GM21515 (cell line): Measurements from ENCODE around the gene STMN1.

Source experiments
- ATAC-seq: cut with Tn5 transposase; IDR thresholded peaks from one replicate; pipeline ENCODE4 v1.9.1; 2021; ENCODE audit not compliant: unreplicated experiment

STMN1 gene

DNA sequence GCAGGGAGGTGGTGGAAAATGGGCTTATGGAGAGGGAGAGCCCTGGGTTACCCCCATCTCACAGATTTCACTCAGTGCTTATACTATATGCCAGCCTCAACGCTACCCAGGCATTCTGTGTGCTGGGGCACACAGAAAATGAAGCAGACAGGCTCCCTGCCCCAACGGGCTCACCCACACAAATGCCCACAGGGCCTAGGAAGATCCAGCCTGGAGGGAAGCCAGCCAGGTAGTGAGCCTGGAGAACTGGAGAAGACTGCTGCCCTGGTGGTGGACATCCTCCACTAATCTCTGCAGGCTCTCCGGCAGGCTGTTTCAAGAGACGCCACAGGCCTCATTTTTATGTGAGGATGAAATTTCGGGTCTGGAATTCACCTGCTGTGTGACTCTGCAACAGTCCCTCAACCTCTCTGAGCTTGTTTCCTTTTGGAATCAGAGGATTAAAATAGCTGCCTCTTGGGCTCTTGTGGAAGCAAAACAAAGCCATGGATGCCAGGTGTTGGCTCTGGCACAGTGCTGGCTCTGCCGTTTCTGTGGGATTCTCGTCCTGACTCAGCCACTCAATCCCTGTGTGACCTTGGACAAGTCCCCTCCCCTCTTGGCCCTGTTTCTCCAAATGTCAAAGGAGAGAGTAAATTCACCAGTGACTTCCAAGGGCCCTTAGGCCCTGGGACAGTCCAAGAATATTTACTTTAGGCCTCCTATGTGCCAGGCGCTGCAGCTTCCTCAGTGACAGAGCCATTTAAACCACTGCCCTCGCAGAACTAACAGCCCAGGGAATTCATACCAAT, 34.3 kb downstream of the STMN1 start:
- no peak for ATAC-seq

DNA sequence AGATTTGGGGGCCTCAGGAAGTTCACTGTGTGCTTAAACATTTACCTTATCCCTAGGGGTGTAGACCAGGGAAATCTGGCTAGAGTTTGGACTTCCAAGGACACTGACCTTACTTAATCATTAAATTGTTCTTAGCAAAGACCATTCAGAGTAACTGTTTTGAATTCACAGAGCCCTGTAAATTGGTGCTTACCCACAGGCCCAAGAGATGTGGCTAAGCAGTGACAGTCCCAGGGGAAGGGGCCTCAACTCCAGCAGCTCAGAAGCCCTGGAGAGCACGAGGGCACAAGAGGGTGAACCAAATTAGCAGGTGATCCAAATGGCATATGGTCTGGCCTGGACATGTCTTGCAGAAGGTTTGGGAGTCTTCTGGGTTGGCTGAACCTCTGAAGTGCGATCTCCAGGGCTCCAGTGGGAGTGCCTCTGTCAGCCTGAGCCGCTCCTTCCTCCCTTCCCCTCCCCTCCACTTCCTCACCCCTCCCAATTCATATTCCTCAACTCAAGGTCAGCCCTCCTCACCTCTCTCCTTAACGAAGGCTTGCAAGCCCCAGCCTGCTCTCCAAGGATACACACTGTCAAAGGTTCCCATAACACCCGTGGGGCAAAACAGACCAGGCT, 35.0 kb downstream of the STMN1 start:
- ATAC-seq, result no peak

DNA sequence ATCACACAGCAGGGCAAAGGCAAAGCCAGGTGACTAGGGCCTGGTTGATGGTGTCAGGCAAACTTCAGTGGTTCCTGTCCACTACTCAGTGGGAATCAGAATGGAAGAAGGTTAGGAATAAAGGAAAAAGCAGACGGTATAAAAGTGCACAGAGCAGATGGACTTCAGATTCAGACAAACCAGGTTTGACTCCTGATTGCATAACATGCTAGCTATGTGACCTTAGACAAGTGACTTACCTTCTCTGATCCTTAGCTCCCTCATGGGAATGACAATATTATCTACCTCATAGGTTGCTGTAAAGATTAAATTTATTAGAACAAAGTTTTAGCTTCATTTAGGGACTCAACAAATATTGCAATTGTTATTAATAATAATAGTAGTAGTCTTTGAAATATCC, 35.6 kb downstream of the STMN1 start:
- no peak for ATAC-seq

DNA sequence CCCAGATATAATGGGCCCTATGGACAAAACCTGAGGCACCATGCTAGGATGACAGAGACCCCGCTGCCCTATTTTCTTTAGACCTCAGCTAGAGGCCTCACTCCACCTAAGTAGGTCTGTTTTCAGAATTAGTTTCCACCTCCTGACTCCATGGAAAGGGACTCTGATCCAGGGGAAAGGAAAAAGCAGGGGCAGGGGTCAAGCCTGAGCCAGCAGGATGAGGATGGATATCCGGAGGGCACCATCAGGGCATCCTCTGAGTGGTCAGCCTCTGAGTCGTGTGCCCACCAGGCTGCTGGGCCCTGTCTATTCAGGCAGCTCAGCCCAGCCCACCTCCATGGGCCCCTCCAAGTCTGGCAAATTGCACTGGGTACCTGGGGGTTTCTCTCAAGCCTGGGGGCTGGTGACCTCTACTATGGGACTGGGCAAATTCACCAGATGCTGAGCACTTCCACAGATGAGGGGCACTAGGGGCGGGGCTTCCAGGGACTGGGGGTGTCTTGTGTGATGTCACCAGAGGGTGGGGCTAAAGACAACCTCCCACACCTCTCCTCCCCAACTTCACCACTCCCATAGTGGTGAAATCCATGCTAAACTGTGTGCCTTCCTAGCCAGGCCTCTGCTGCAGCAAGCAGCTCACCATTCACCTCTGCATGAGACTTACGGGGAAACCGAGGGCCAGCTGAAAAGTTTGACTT, 36.2 kb downstream of the STMN1 start:
- ATAC-seq, result no peak

DNA sequence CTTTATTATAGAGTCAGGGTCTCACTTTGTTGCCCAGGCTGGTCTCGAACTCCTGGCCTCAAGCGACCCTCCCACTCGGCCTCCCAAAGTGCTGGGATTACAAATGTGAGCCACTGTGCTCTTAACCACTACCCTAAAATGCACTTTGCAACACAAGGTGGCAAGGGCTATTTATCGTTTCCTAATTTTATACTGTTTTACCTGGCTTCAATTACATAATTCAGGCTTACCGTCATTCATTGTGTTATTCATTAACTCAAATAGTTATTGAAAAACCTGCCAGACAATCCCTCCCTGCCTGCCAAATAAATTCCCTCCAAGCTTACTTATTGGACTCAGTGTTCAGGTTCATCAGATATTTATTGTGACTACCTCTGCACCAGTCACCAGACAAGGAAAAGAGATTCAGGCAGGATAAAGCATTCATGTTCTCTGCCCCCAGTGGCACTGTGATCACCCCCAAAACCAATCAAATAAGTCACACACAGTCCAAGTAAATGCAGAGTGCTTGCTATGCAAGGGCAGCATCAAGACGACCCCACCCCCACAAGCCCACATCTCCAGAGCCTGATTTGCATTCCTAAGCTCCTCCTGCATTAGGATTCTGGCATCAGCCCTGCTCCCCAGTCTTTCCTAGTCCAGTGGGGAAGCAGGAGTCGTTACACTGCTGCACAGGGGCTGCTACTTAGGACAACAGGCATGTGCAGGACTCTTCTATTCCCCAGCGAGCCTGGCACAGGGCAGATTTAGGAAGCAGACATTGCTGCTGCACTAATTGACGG, 38.8 kb downstream of the STMN1 start:
- ATAC-seq, result no peak

- ATAC-seq, result no peak
Measured at GRCh38 chr1:25866288-25866687, 39.9 kb downstream of the STMN1 start.

- ATAC-seq, result no peak
Measured at GRCh38 chr1:25864434-25864833, 41.8 kb downstream of the STMN1 start.

DNA sequence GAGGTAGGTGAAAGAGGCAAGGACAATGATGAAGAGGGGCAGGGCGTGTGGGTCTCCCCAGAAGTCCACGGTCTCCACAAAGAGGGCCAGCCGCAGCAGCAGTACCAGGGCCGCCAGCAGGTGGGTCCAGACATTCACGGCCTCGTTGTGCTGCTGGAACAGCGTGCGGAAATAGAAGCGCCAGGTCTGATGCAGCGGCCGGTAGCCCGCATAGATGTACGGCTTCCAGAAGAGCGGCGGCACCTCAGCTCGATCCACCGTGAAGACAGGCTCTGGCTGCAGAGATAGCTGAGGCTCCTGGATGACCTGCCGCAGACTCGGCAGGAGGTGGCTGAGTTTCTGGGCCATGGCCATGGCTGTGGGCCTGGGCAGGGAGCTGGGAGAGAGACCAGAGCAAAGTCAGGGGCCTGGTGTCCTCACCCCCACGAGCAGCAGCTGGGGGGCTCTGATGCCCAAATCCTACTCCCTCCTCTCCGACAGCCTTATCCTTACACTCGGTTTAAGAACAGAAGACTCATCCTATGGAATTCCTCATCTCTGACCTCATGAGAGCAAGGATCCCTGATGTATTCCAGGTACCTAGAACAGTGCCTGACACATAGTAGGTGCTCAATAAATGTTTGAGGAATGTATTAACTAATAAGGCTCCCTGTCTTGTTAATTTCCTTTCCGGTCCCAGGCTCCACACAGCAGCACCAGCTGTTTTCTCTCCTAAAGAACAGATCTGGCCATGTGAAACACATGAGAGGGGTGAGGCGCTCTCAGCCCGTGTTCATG, 42.5 kb downstream of the STMN1 start:
- no peak for ATAC-seq

DNA sequence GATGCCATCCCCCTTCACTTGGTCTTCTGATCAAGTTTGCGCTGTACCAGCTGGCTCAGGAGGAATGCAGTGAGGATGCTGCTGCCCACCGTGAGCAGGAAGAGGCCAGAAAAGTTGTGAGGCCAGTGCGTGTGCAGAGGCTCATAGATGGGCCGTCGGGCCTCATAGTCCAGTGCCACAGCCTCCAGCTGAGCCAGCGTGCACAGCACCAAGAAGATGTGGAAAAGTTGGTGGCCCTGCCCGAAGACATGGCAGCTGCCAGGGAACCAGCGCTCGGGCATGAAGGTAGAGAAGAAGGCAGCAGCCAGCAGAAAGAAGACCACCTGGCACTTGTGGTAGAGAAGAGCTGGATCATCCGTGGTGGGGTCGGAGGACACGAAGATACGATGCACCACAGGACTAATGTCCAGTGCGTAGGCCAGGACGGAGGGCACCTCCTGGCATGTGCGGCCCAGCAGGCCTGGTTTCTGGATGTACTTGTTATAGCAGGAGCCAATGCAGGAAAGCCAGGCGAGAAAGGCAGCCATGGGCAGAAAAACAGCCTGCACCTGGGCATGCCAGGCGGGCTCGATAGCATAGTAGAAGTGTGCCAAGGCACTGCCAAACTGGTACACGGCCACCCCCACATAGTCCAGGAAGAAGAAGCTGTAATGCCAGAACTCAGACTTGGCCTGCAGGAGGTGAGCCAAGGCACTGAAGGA, 43.3 kb downstream of the STMN1 start:
- no peak for ATAC-seq

DNA sequence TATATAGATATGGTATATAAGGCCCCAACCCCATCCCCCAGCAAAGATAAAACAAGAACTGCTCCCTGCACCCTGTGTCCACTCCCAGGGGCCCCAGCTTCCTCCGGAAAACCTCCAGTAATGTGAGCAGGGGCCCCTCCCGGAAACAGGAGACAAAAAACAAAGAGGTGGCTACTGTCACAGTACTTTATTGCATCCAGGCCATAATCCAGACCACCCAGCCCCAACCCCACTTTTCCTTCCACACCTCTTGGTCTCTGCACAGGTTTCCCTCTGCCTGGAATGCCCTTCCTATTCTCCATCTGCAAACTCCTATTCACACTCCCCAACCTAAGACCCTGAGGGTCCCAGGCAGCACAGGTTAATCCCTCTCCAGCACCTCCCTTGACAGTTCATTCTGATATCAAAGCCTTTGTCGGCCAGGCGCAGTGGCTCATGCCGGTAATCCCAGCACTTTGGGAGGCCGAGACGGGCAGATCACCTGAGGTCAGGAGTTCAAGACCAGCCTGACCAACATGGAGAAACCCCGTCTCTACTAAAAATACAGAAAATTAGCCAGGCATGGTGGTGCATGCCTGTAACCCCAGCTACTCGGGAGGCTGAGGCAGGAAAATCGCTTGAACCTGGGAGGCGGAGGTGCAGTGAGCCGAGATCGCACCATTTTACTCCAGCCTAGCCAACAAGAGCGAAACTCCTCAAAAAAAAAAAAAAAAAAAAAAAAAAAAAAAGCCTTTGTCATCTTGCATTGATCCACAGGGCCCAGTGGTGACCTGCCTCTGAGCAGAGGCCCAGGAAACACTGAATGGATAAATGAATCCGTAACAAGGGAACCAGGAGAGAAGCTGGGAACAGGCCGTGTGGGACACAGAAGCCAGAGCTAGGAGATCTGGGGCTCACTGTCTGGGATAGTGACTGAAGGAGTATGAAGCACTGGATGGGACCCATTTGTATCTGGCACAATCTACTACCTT, 44.6 kb downstream of the STMN1 start:
- ATAC-seq, result no peak

DNA sequence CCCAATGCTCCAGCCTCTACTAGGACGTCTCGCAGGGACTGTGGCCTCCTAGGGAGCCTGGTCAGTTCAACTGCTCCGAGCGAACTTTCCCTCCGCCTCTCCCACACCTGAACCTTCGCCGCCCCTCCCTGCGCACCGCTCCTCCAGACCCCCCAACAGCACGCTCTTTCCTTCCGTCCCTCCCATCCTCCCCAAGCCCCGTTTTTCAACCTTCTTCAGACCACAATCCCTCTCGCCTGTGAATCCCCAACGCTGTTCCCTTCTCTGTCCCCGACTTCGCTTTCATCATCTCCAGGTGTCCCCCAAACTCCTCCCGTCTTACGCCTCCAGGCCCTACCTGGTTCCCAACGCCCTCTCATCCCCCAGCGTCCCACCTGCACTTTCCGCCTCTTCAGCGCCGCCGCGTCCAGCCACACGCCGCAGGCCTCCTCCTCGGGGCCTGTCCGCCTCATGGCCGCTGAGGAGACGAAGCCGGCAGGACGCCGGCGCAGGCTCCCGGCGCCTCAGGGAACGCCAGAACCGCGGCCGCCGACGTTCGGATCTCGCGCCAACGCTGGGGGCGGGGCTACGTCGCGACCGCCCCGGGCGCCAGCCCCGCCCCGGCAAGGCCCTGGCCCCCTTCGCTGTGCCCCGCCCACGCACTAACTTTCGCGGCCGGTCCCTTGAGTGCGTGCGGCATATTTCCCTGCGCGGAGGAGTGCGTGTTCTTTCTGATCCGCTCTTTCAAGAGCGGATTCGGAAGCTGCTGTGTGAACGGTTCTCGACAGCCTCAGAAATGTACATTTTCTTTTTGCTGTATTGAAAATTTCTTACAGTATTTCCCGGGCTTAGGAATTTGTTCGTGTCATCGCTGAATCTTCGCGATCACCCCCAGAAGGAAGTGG, 47.1 kb downstream of the STMN1 start, which contains the start of gene AUNIP:
TSS of gene AUNIP (minus strand) at position 552 of the 884 bp plus-strand sequence. CDS start at position 452, 100 bp downstream.
- ATAC-seq, result peak; percentile 71

GRCh38 chr1:25858494-25858893, 47.7 kb downstream of the STMN1 start:
- ATAC-seq, result no peak

GRCh38 chr1:25856856-25857255, 49.4 kb downstream of the STMN1 start:
- ATAC-seq, result no peak

DNA sequence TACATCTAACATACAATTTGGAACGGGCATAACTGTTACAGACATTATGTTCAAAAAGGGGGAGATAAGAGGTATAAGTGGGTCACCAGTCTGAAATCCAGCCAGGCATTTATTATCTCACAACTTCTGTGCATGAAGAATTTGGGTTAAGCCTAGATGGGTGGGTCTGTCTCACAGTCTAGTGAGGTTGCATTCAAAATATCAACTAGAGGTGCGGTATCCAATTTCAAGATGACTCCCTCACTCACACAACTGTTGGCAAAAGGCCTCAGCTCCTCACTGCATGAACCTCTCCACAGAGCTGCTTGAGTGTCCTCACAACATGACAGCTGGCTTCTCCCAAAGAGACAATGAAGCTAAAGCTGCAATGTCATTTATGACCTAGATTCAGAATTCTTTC, 51.7 kb downstream of the STMN1 start:
- no peak for ATAC-seq
